Thyroid gland (tissue), 4 donors: ENCODE data around the gene DEFB125. TPM values are rescaled to one million over a fixed set of nuclear protein-coding genes. Genes with fewer than 3 reads are reported as not detected.
"Not testable (repeated sequence)": the region's sequence is repeated elsewhere in the genome, so short reads cannot be mapped to it uniquely, and the experiment has no call there.

Source experiments
- DNase-seq, 2 donors: peaks; one replicate each; pipeline ENCODE4 v3.0.0-alpha.2; 2019
- H3K27ac ChIP-seq, 3 donors: fragments of 200-600 bp; sonication (generic); 1 replicate in 2 of 3; 2 replicates in 1 of 3; pipeline ENCODE4 v1.5.1; 2016 to 2019; ENCODE audit warnings: mild to moderate bottlenecking in 1 of 3, moderate library complexity in 1 of 3
- H3K27me3 ChIP-seq: fragments of 200-600 bp; sonication (generic); one replicate; pipeline ENCODE4 v1.5.1; 2019
- H3K36me3 ChIP-seq, 2 donors: fragments of 200-600 bp; sonication (generic); one replicate each; pipeline ENCODE4 v1.5.1; 2016 to 2019
- H3K4me1 ChIP-seq, 2 donors: fragments of 200-600 bp; sonication (generic); one replicate each; pipeline ENCODE4 v1.5.1; 2017 to 2019
- H3K4me3 ChIP-seq, 3 donors: fragments of 200-600 bp; sonication (generic); replicated peaks in 1 of 3; 1 replicate in 2 of 3; 2 replicates in 1 of 3; pipeline ENCODE4 v1.5.1; 2016; ENCODE audit warnings: mild to moderate bottlenecking in 1 of 3
- H3K9me3 ChIP-seq: fragments of 200-600 bp; sonication (generic); one replicate; pipeline ENCODE4 v1.5.1; 2017
- CTCF ChIP-seq, 6 experiments: fragments of 200-600 bp in 3 of 6; fragments of 450-650 bp in 3 of 6; sonication (generic) in 3 of 6; IDR thresholded peaks; one replicate each; pipeline ENCODE4 v1.5.1; 2016 to 2019; ENCODE audit warnings: antibody characterized with exemption in 6 of 6, mild to moderate bottlenecking in 2 of 6, inconsistent platforms in 1 of 6, moderate library complexity in 1 of 6
- POLR2A ChIP-seq, 2 donors: fragments of 450-650 bp; IDR thresholded peaks; one replicate each; pipeline ENCODE4 v1.6.1; 2017; ENCODE audit warnings: antibody characterized with exemption in 2 of 2, mild to moderate bottlenecking in 2 of 2, moderate library complexity in 1 of 2
- WGBS, 2 donors: methylation state at CpG; one replicate each; pipeline ENCODE4 v1.1.5; 2017; 5-methylcytosine and 5-hydroxymethylcytosine counted together
- intact Hi-C: fragments of 100-400 bp; cut with DNase I; formaldehyde crosslinking; loops from one replicate; pipeline ENCODE4 v1.15.1; 2023
- total RNA-seq, 4 donors: library from RNA; depleted of rRNA; stranded (reverse); fragments of >200 nt; gene quantifications; one replicate each; pipeline ENCODE4 v1.2.3, GENCODE V29; 2016

Gene DEFB125
- total RNA-seq, 4 donors from 2014 or later = not detected

GRCh38 chr20:93641-94040 lies 6.2 kb downstream of the DEFB125 start:
- Histone ChIP-seq H3K9me3 (no peaks in the 10 kb centered on the region), H3K4me1 (no peaks in the 10 kb centered on the region), H3K27me3 (no peaks in the 10 kb centered on the region), H3K27ac (no peak overlapping the region), H3K4me3 (no peak overlapping the region), H3K36me3 (no peaks in the 10 kb centered on the region)
- TF ChIP-seq CTCF (IDR thresholded peaks at IDR 0.05) (no peak), POLR2A (IDR thresholded peaks at IDR 0.05) (no peak)
- intact Hi-C loops = no loop called here
- no peak for DNase-seq

GRCh38 chr20:95215-95614 lies 7.7 kb downstream of the DEFB125 start:
- H3K4me1 ChIP-seq = no peaks in the 10 kb centered on the region
- no peaks in the 10 kb centered on the region for H3K36me3 ChIP-seq
- no peak overlapping the region for H3K27ac ChIP-seq
- intact Hi-C loops = no loop called here
- no peaks in the 10 kb centered on the region for H3K9me3 ChIP-seq
- no peak for TF ChIP-seq POLR2A (IDR thresholded peaks at IDR 0.05)
- no peak for TF ChIP-seq CTCF (IDR thresholded peaks at IDR 0.05)
- DNase-seq = no peak
- H3K27me3 ChIP-seq = no peaks in the 10 kb centered on the region
- no peak overlapping the region for H3K4me3 ChIP-seq
- WGBS, 2 donors = 81 to 84% methylated on average over 4 of the region's 4 CpGs

GRCh38 chr20:97691-98090 lies 10.2 kb downstream of the DEFB125 start:
- H3K4me3 ChIP-seq, H3K4me1 ChIP-seq, H3K9me3 ChIP-seq, H3K27me3 ChIP-seq, H3K27ac ChIP-seq, H3K36me3 ChIP-seq, intact Hi-C loops, DNase-seq: not testable (repeated sequence)
- WGBS, 2 donors = 77 to 82% methylated on average over 5 of the region's 5 CpGs

GRCh38 chr20:101975-102374 lies 14.5 kb downstream of the DEFB125 start:
- no peaks in the 10 kb centered on the region for H3K27me3 ChIP-seq

GRCh38 chr20:103456-103855 lies 16.0 kb downstream of the DEFB125 start:
- no peak overlapping the region for H3K27ac ChIP-seq
- WGBS, 2 donors = 70 to 90% methylated on average over 2 of the region's 5 CpGs
- no peaks in the 10 kb centered on the region for H3K4me1 ChIP-seq
- DNase-seq = no peak
- no peak overlapping the region for H3K4me3 ChIP-seq
- intact Hi-C loops = no loop called here
- H3K9me3 ChIP-seq = no peaks in the 10 kb centered on the region
- no peaks in the 10 kb centered on the region for H3K36me3 ChIP-seq
- TF ChIP-seq POLR2A (IDR thresholded peaks at IDR 0.05) (no peak), CTCF (IDR thresholded peaks at IDR 0.05) (no peak)
- no peaks in the 10 kb centered on the region for H3K27me3 ChIP-seq

More at GRCh38 chr20:101975-102374, 14.5 kb downstream of the DEFB125 start:
- TF ChIP-seq POLR2A (IDR thresholded peaks at IDR 0.05) = no peak
- no peak for TF ChIP-seq CTCF (IDR thresholded peaks at IDR 0.05)
- DNase-seq = no peak
- H3K27ac ChIP-seq = no peak overlapping the region
- H3K36me3 ChIP-seq = no peaks in the 10 kb centered on the region
- H3K4me3 ChIP-seq = no peak overlapping the region
- intact Hi-C loops = no loop called here
- no peaks in the 10 kb centered on the region for H3K9me3 ChIP-seq
- H3K4me1 ChIP-seq = no peaks in the 10 kb centered on the region

GRCh38 chr20:112396-112795 lies 24.9 kb downstream of the DEFB125 start:
- Histone ChIP-seq H3K36me3 (no peaks in the 10 kb centered on the region), H3K4me3 (no peak overlapping the region)
- intact Hi-C loops = no loop called here

More at GRCh38 chr20:112396-112795, 24.9 kb downstream of the DEFB125 start:
- TF ChIP-seq POLR2A (IDR thresholded peaks at IDR 0.05) = no peak
- TF ChIP-seq CTCF (IDR thresholded peaks at IDR 0.05) = no peak
- no peaks in the 10 kb centered on the region for H3K27me3 ChIP-seq
- DNase-seq = no peak
- no peaks in the 10 kb centered on the region for H3K9me3 ChIP-seq
- H3K4me1 ChIP-seq = no peaks in the 10 kb centered on the region
- no peak overlapping the region for H3K27ac ChIP-seq
